HG02798 (cell line): ENCODE results near the gene ALDOB.

Source experiments
- ATAC-seq: cut with Tn5 transposase; IDR thresholded peaks from one replicate; pipeline ENCODE4 v1.9.1; 2021; ENCODE audit warnings: mild to moderate bottlenecking; ENCODE audit not compliant: unreplicated experiment, poor library complexity

The ALDOB gene

GRCh38 chr9:101435601-101436079 lies at the start of gene ALDOB:
Gene ALDOB (minus strand): TSS chr9:101435774. CDS start chr9:101430887, 4,887 bp downstream.
- ATAC-seq = no peak

GRCh38 chr9:101484046-101484445 lies 48.5 kb upstream of the ALDOB start:
- ATAC-seq = no peak

GRCh38 chr9:101481261-101481660 lies 45.7 kb upstream of the ALDOB start:
- ATAC-seq = no peak

GRCh38 chr9:101480386-101480785 lies 44.8 kb upstream of the ALDOB start:
- no peak for ATAC-seq

GRCh38 chr9:101479338-101480030 lies 43.9 kb upstream of the ALDOB start:
- no peak for ATAC-seq

- no peak for ATAC-seq
Observed at GRCh38 chr9:101478906-101479305, 43.3 kb upstream of the ALDOB start.

GRCh38 chr9:101478444-101478843 lies 42.9 kb upstream of the ALDOB start:
- ATAC-seq = no peak

- no peak for ATAC-seq
Observed at GRCh38 chr9:101477736-101478135, 42.2 kb upstream of the ALDOB start.

GRCh38 chr9:101477214-101477613 lies 41.6 kb upstream of the ALDOB start:
- ATAC-seq = no peak

GRCh38 chr9:101476576-101477208 lies 41.1 kb upstream of the ALDOB start:
- no peak for ATAC-seq

- ATAC-seq = no peak
Observed at GRCh38 chr9:101472891-101473290, 37.3 kb upstream of the ALDOB start.

GRCh38 chr9:101470929-101471328 lies 35.4 kb upstream of the ALDOB start:
- no peak for ATAC-seq

- no peak for ATAC-seq
Observed at GRCh38 chr9:101470021-101470420, 34.4 kb upstream of the ALDOB start.

GRCh38 chr9:101469026-101469425 lies 33.5 kb upstream of the ALDOB start:
- ATAC-seq = no peak

GRCh38 chr9:101468116-101468515 lies 32.5 kb upstream of the ALDOB start:
- ATAC-seq = no peak

GRCh38 chr9:101467690-101468089 lies 32.1 kb upstream of the ALDOB start:
- no peak for ATAC-seq

- ATAC-seq = no peak
Observed at GRCh38 chr9:101466863-101467262, 31.3 kb upstream of the ALDOB start.

GRCh38 chr9:101465326-101465915 lies 29.8 kb upstream of the ALDOB start:
- no peak for ATAC-seq

- no peak for ATAC-seq
Observed at GRCh38 chr9:101463397-101463796, 27.8 kb upstream of the ALDOB start.

GRCh38 chr9:101462558-101462957 lies 27.0 kb upstream of the ALDOB start:
- ATAC-seq = no peak

- ATAC-seq = no peak
Observed at GRCh38 chr9:101460965-101461364, 25.4 kb upstream of the ALDOB start.
